22Rv1 (cell line): Measurements from ENCODE around the gene LSM10.

Experiments
- H3K27ac ChIP-seq: fragments of 450-650 bp; 2 replicates; pipeline ENCODE4 v1.5.1; 2017
- CTCF ChIP-seq: fragments of 450-650 bp; IDR thresholded peaks from 2 replicates; pipeline ENCODE4 v1.5.1; 2017; ENCODE audit warnings: mild to moderate bottlenecking
- ZFX ChIP-seq: fragments of 450-650 bp; IDR thresholded peaks from 2 replicates; pipeline ENCODE4 v1.6.1; 2017; ENCODE audit warnings: antibody characterized with exemption, borderline replicate concordance

The LSM10 gene

GRCh38 chr1:36343651-36344394 is 53.9 kb downstream of the LSM10 start:
- no peak overlapping the region for H3K27ac ChIP-seq
- TF ChIP-seq ZFX (no peak), CTCF (no peak)
